HEK293 (cell line): Measurements from ENCODE around the gene GRK3.

ENCODE experiments used
- CTCF ChIA-PET: fragments of 350-600 bp; formaldehyde crosslinking; extraction: SDS; loops from one replicate; lab custom pipeline; 2021; ENCODE audit warnings: antibody characterized with exemption; lab: Yijun Ruan, JAX
- POLR2A ChIA-PET: fragments of 300-600 bp; formaldehyde crosslinking; extraction: SDS; loops from one replicate; lab custom pipeline; 2020; ENCODE audit warnings: antibody characterized with exemption, inconsistent platforms; lab: Yijun Ruan, JAX
- H3K27ac ChIP-seq: fragments of 200-500 bp; sonication (Bioruptor generic); 2 replicates; pipeline ENCODE4 v1.5.1; 2014; ENCODE audit warnings: low read depth, low read length, control low read depth, inconsistent platforms; ENCODE audit errors: extremely low read depth
- H3K36me3 ChIP-seq, 2 experiments: fragments of 200-500 bp in 1 of 2; sonication (Bioruptor generic) in 1 of 2; 1 replicate in 1 of 2; 2 replicates in 1 of 2; pipeline ENCODE4 v1.5.1; 2014 to 2017; ENCODE audit warnings: inconsistent platforms in 2 of 2, low read length in 2 of 2; ENCODE audit not compliant: control insufficient read depth in 2 of 2, insufficient read depth in 1 of 2
- H3K4me1 ChIP-seq: fragments of 200-500 bp; sonication (Bioruptor generic); 2 replicates; pipeline ENCODE4 v1.5.1; 2014; ENCODE audit warnings: mild to moderate bottlenecking, low read length, inconsistent platforms; ENCODE audit not compliant: control insufficient read depth, insufficient read depth
- H3K4me3 ChIP-seq: 2 replicates; pipeline ENCODE4 v1.5.1; 2011; ENCODE audit warnings: low read depth, mild to moderate bottlenecking, control low read depth, low read length, moderate library complexity
- H3K9me3 ChIP-seq: fragments of 200-500 bp; sonication (Bioruptor generic); 2 replicates; pipeline ENCODE4 v1.5.1; 2014; ENCODE audit warnings: low read depth, low read length, inconsistent platforms; ENCODE audit not compliant: control insufficient read depth, insufficient read depth
- GFI1B ChIP-seq: fragments of 450-650 bp; formaldehyde crosslinking; IDR thresholded peaks from 2 replicates; pipeline ENCODE4 v1.5.1; 2016; ENCODE audit warnings: missing biosample characterization, missing genetic modification characterization
- SETDB1 ChIP-seq: IDR thresholded peaks from one replicate; pipeline ENCODE4 v1.6.1; 2017; ENCODE audit warnings: mild to moderate bottlenecking, low read length, moderate library complexity, mixed read lengths; ENCODE audit not compliant: insufficient read length
- SP2 ChIP-seq: fragments of 450-650 bp; formaldehyde crosslinking; IDR thresholded peaks from 2 replicates; pipeline ENCODE4 v1.5.1; 2016; ENCODE audit warnings: missing biosample characterization, missing genetic modification characterization
- ZBTB17 ChIP-seq: fragments of 450-650 bp; formaldehyde crosslinking; IDR thresholded peaks from 2 replicates; pipeline ENCODE4 v1.5.1; 2016; ENCODE audit warnings: missing biosample characterization, missing genetic modification characterization
- ZFHX2 ChIP-seq: fragments of 450-650 bp; formaldehyde crosslinking; conservative IDR thresholded peaks from 2 replicates; pipeline ENCODE4 v1.5.1; 2016; ENCODE audit warnings: missing biosample characterization, missing genetic modification characterization
- ZNF10 ChIP-seq: fragments of 450-650 bp; formaldehyde crosslinking; IDR thresholded peaks from 2 replicates; pipeline ENCODE4 v1.5.1; 2017; ENCODE audit warnings: missing biosample characterization, missing genetic modification characterization
- ZNF23 ChIP-seq: fragments of 450-650 bp; formaldehyde crosslinking; IDR thresholded peaks from 2 replicates; pipeline ENCODE4 v1.5.1; 2016; ENCODE audit warnings: missing biosample characterization, missing genetic modification characterization, borderline replicate concordance
- ZNF248 ChIP-seq: fragments of 450-650 bp; formaldehyde crosslinking; IDR thresholded peaks from 2 replicates; pipeline ENCODE4 v1.5.1; 2017; ENCODE audit warnings: missing biosample characterization, missing genetic modification characterization
- ZNF266 ChIP-seq: fragments of 450-650 bp; formaldehyde crosslinking; IDR thresholded peaks from 2 replicates; pipeline ENCODE4 v1.5.1; 2016; ENCODE audit warnings: missing biosample characterization, missing genetic modification characterization, low read depth
- ZNF571 ChIP-seq: fragments of 450-650 bp; formaldehyde crosslinking; IDR thresholded peaks from 2 replicates; pipeline ENCODE4 v1.5.0; 2017; ENCODE audit warnings: missing biosample characterization, missing genetic modification characterization
- ZNF629 ChIP-seq: fragments of 450-650 bp; formaldehyde crosslinking; IDR thresholded peaks from 2 replicates; pipeline ENCODE4 v1.5.1; 2017; ENCODE audit warnings: missing biosample characterization, missing genetic modification characterization
- TF ChIP-seq, protein P1 (sequence below): fragments of 450-650 bp; formaldehyde crosslinking; IDR thresholded peaks from 2 replicates; pipeline ENCODE4 v1.5.1; 2016; ENCODE audit warnings: missing biosample characterization, missing genetic modification characterization, low read depth
- TF ChIP-seq, protein P2 (sequence below): fragments of 450-650 bp; formaldehyde crosslinking; IDR thresholded peaks from 2 replicates; pipeline ENCODE4 v1.5.0; 2017; ENCODE audit warnings: missing biosample characterization, missing genetic modification characterization, borderline replicate concordance
- TF ChIP-seq, protein P3 (sequence below): fragments of 450-650 bp; formaldehyde crosslinking; conservative IDR thresholded peaks from 2 replicates; pipeline ENCODE4 v1.5.1; 2016; ENCODE audit warnings: low read depth, missing biosample characterization, missing genetic modification characterization
- TF ChIP-seq, protein P4 (sequence below): fragments of 450-650 bp; formaldehyde crosslinking; IDR thresholded peaks from 2 replicates; pipeline ENCODE4 v1.5.1; 2016; ENCODE audit warnings: missing biosample characterization, missing genetic modification characterization, borderline replicate concordance
- TF ChIP-seq, protein P5 (sequence below): fragments of 450-650 bp; formaldehyde crosslinking; IDR thresholded peaks from 2 replicates; pipeline ENCODE4 v1.5.1; 2016; ENCODE audit warnings: missing biosample characterization, missing genetic modification characterization
- TF ChIP-seq, protein P6 (sequence below): fragments of 450-650 bp; formaldehyde crosslinking; IDR thresholded peaks from 2 replicates; pipeline ENCODE4 v1.5.1; 2016; ENCODE audit warnings: missing biosample characterization, missing genetic modification characterization

The GRK3 gene

DNA sequence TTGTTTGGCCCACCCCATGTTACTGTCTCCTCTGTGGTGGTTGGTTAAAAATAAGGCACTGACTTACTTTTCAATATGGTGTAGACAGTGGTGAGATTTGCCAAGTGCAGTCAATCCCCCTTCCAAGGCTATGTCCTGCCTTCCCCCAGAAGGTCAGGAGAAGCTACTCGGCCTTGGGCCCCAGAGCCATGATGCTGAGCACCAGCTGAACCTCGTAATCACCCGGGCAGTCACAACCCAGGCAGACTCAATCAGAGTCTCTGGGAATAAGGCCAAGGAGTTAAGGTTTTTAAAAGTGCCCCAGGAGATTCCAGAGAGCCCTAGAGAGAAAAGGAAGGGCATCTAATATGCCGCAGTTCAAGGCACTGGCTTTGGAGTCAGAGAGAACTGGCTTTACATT is 201.3 kb downstream of the GRK3 start (continued):
- TF ChIP-seq ZNF248 (no peak), ZNF266 (tag by site-specific recombination) (no peak), SP2 (tag by site-specific recombination) (no peak)
- TF ChIP-seq, protein P1, sequence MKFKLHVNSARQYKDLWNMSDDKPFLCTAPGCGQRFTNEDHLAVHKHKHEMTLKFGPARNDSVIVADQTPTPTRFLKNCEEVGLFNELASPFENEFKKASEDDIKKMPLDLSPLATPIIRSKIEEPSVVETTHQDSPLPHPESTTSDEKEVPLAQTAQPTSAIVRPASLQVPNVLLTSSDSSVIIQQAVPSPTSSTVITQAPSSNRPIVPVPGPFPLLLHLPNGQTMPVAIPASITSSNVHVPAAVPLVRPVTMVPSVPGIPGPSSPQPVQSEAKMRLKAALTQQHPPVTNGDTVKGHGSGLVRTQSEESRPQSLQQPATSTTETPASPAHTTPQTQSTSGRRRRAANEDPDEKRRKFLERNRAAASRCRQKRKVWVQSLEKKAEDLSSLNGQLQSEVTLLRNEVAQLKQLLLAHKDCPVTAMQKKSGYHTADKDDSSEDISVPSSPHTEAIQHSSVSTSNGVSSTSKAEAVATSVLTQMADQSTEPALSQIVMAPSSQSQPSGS (tag by site-specific recombination), result no peak
- TF ChIP-seq, protein P2, sequence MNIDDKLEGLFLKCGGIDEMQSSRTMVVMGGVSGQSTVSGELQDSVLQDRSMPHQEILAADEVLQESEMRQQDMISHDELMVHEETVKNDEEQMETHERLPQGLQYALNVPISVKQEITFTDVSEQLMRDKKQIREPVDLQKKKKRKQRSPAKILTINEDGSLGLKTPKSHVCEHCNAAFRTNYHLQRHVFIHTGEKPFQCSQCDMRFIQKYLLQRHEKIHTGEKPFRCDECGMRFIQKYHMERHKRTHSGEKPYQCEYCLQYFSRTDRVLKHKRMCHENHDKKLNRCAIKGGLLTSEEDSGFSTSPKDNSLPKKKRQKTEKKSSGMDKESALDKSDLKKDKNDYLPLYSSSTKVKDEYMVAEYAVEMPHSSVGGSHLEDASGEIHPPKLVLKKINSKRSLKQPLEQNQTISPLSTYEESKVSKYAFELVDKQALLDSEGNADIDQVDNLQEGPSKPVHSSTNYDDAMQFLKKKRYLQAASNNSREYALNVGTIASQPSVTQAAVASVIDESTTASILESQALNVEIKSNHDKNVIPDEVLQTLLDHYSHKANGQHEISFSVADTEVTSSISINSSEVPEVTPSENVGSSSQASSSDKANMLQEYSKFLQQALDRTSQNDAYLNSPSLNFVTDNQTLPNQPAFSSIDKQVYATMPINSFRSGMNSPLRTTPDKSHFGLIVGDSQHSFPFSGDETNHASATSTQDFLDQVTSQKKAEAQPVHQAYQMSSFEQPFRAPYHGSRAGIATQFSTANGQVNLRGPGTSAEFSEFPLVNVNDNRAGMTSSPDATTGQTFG, result no peak
- TF ChIP-seq, all 188 proteins: peak for 0

DNA sequence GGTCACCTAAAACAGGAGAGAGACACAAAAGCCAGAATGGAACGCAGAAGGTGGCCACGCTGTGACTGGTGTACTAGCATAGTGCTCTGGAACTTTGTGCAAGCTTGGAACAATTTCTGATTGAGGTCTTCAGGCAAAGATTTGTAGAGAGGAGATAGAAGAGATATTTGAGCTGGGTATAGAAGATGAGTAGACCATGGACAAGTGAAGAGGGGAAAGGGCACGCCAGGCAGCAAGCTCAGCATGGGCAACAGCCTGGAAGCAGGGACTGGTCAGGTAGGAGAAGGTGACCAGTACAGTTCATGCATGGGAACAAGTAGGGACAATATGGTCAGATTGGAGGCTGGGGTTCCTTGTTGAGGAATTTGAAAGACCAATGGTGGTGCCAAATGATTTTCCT is 201.9 kb downstream of the GRK3 start:
- Histone ChIP-seq H3K36me3 (no peaks in the 10 kb centered on the region), H3K27ac (no peak overlapping the region), H3K4me1 (no peaks in the 10 kb centered on the region), H3K4me3 (no peak overlapping the region), H3K9me3 (no peaks in the 10 kb centered on the region)
- TF ChIP-seq SETDB1 (peak; percentile 39), ZNF629 (tag by site-specific recombination) (no peak), ZFHX2 (tag by site-specific recombination) (no peak), ZNF571 (tag by site-specific recombination) (no peak)
- CTCF ChIA-PET, result interaction anchor here (0.5 to 1.3 kb wide), 5 partner anchors 38 to 997 kb away, joined by 3 to 6 read pairs (median 5); no protein-coding TSS in a partner anchor
- POLR2A ChIA-PET, result no interaction called here

DNA sequence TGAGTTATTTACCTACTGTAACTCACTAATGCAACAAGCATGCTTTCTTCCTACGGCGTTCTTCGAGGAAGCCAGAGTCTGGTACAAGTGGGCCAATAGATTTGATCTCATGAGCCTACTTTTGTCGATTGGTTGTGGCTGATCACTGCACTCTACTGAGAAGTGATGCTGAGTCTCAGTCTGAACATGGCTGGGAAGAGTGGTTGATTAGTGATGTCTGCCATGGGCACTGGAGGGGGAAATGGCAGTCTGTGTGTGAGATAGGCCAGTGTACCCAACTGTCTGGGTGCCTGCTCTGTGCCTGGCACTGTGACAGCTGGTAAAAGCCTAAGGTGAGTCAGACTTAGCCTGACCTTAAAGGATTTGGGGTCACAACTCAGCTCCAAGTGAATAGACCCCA is 205.9 kb downstream of the GRK3 start:
- no peak for TF ChIP-seq GFI1B
- TF ChIP-seq, protein P3, sequence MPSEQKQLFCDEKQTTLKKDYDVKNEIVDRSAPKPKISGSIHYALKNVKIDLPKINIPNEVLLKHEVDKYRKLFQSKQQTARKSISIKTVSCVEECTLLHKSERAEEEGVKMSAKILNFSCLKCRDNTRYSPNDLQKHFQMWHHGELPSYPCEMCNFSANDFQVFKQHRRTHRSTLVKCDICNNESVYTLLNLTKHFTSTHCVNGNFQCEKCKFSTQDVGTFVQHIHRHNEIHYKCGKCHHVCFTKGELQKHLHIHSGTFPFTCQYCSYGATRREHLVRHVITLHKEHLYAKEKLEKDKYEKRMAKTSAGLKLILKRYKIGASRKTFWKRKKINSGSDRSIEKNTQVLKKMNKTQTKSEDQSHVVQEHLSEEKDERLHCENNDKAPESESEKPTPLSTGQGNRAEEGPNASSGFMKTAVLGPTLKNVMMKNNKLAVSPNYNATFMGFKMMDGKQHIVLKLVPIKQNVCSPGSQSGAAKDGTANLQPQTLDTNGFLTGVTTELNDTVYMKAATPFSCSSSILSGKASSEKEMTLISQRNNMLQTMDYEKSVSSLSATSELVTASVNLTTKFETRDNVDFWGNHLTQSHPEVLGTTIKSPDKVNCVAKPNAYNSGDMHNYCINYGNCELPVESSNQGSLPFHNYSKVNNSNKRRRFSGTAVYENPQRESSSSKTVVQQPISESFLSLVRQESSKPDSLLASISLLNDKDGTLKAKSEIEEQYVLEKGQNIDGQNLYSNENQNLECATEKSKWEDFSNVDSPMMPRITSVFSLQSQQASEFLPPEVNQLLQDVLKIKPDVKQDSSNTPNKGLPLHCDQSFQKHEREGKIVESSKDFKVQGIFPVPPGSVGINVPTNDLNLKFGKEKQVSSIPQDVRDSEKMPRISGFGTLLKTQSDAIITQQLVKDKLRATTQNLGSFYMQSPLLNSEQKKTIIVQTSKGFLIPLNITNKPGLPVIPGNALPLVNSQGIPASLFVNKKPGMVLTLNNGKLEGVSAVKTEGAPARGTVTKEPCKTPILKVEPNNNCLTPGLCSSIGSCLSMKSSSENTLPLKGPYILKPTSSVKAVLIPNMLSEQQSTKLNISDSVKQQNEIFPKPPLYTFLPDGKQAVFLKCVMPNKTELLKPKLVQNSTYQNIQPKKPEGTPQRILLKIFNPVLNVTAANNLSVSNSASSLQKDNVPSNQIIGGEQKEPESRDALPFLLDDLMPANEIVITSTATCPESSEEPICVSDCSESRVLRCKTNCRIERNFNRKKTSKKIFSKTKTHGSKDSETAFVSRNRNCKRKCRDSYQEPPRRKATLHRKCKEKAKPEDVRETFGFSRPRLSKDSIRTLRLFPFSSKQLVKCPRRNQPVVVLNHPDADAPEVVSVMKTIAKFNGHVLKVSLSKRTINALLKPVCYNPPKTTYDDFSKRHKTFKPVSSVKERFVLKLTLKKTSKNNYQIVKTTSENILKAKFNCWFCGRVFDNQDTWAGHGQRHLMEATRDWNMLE, result no peak
- TF ChIP-seq, protein P4, sequence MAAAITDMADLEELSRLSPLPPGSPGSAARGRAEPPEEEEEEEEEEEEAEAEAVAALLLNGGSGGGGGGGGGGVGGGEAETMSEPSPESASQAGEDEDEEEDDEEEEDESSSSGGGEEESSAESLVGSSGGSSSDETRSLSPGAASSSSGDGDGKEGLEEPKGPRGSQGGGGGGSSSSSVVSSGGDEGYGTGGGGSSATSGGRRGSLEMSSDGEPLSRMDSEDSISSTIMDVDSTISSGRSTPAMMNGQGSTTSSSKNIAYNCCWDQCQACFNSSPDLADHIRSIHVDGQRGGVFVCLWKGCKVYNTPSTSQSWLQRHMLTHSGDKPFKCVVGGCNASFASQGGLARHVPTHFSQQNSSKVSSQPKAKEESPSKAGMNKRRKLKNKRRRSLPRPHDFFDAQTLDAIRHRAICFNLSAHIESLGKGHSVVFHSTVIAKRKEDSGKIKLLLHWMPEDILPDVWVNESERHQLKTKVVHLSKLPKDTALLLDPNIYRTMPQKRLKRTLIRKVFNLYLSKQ (tag by site-specific recombination), result no peak
- no peak for TF ChIP-seq ZNF10
- peak; percentile 65; the same call in 1 of the 2 replicates for TF ChIP-seq ZNF23 (tag by site-specific recombination)
- TF ChIP-seq SP2 (tag by site-specific recombination), result no peak
- TF ChIP-seq, protein P5, sequence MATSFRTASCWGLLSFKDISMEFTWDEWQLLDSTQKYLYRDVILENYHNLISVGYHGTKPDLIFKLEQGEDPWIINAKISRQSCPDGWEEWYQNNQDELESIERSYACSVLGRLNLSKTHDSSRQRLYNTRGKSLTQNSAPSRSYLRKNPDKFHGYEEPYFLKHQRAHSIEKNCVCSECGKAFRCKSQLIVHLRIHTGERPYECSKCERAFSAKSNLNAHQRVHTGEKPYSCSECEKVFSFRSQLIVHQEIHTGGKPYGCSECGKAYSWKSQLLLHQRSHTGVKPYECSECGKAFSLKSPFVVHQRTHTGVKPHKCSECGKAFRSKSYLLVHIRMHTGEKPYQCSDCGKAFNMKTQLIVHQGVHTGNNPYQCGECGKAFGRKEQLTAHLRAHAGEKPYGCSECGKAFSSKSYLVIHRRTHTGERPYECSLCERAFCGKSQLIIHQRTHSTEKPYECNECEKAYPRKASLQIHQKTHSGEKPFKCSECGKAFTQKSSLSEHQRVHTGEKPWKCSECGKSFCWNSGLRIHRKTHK (tag by site-specific recombination), result no peak
- peak; percentile 50; the same call in 1 of the 2 replicates for TF ChIP-seq ZBTB17 (tag by site-specific recombination)
- TF ChIP-seq, protein P6, sequence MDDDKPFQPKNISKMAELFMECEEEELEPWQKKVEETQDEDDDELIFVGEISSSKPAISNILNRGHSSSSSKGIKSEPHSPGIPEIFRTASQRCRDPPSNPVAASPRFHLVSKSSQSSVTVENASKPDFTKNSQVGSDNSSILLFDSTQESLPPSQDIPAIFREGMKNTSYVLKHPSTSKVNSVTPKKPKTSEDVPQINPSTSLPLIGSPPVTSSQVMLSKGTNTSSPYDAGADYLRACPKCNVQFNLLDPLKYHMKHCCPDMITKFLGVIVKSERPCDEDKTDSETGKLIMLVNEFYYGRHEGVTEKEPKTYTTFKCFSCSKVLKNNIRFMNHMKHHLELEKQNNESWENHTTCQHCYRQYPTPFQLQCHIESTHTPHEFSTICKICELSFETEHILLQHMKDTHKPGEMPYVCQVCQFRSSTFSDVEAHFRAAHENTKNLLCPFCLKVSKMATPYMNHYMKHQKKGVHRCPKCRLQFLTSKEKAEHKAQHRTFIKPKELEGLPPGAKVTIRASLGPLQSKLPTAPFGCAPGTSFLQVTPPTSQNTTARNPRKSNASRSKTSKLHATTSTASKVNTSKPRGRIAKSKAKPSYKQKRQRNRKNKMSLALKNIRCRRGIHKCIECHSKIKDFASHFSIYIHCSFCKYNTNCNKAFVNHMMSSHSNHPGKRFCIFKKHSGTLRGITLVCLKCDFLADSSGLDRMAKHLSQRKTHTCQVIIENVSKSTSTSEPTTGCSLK (tag by site-specific recombination), result no peak
- CTCF ChIA-PET, result interaction anchor here (0.7 to 4.6 kb wide), 3 partner anchors 64 to 534 kb away, joined by 3 to 56 read pairs (median 5); no protein-coding TSS in a partner anchor
- no peak overlapping the region for H3K27ac ChIP-seq
- no peaks in the 10 kb centered on the region for H3K9me3 ChIP-seq
- POLR2A ChIA-PET, result no interaction called here
- H3K36me3 ChIP-seq, result no peaks in the 10 kb centered on the region
- H3K4me3 ChIP-seq, result no peak overlapping the region
- H3K4me1 ChIP-seq, result no peaks in the 10 kb centered on the region
